HuH-7.5 (cell line): ENCODE measurements around the gene BOK.
"Not testable (repeated sequence)": the region's sequence is repeated elsewhere in the genome, so short reads cannot be mapped to it uniquely, and the experiment has no call there.

Experiments
- DNase-seq: peaks from one replicate; pipeline ENCODE4 v3.0.0; 2011; ENCODE audit warnings: low spot score

Gene BOK

GRCh38 chr2:241555711-241556110, 2.8 kb upstream of the BOK start:
- DNase-seq, result no peak

DNA sequence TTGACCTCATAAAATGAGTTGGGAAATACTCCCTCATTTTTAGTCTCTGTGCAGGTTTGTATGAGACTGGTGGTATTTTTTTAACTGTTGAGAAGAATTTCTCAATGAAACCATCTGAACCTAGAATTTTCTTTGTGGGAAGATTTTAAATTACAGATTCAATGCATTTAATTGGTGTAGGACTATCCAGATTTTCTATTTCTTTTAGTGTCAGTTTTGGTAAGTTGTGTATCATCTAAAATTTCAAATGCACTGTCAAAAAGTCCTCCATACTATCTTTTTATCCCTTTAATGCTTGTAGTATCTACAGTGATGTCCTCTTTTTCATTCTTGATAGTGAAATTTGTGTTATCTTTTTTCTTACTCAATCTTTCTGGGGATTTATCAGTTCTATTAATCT, 1.8 kb upstream of the BOK start:
- DNase-seq, result no peak

DNA sequence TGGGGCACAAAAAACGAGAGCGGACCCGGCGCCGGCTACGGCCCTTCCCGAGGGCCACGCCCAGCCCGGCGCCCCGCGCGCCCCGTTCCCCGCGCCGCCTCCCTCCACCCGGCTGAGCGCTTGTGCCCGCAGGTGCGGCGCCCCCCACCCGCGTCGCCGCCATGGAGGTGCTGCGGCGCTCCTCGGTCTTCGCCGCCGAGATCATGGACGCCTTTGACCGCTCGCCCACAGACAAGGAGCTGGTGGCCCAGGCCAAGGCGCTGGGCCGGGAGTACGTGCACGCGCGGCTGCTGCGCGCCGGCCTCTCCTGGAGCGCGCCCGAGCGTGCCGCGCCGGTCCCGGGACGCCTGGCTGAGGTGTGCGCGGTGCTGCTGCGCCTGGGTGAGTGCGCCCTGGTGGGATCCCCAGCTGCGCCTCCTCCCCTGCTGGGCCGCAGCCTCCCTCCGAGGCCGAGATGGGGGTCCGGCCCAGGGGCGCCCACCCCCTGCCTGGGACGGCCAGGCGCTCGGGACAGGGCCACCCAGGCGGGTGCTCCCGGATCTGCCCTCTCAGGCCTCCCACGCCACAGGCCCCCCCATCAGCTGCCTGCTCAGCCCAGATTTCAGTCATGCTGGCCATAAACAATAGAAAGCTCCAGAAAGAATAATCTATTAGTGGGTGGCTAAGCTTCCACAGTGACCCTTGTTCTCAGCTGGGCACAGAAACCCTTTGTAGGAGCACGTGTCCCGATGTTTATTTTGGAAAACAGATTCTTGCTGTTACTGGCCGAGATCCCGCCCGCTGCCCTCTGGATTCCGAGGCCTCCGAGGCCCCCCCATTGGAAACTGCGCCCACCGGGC, 997 bp downstream of the BOK start:
- peak; percentile 83 for DNase-seq

GRCh38 chr2:241560162-241560882, 1.8 kb downstream of the BOK start:
- no peak for DNase-seq

- DNase-seq, result no peak
These were observed 2.4 kb downstream of the BOK start for GRCh38 chr2:241560883-241561474.

GRCh38 chr2:241561832-241562231, 3.3 kb downstream of the BOK start:
- DNase-seq, result no peak

DNA sequence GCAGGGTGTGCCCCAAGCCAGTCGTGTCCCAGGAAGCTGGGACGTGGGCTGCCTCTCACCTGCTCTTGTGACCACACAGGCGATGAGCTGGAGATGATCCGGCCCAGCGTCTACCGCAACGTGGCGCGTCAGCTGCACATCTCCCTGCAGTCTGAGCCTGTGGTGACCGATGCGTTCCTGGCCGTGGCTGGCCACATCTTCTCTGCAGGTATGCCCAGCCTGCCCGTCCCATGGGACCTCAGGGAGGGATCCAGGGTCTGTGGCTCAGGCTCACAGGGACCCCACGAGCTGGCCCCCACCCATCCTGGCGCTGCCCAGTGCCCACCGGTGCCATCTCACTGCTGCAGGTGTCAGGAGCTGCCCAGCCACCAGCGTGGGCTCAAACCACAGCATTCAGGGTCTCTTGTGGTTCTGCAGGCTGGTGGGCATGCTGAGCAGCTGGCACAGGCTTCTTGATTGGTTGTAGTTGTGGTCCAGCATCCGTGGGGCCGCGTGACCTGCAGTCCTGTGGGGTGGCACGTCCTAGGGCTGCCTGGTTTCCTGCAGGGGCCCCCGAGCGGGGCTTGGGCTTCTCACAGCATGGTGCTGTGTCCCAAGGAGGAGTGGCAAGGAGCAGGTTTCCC, 3.8 kb downstream of the BOK start:
- no peak for DNase-seq

- DNase-seq, result no peak
These were observed 4.5 kb downstream of the BOK start for GRCh38 chr2:241563031-241563507.

- no peak for DNase-seq
These were observed 5.0 kb downstream of the BOK start for GRCh38 chr2:241563571-241563980.

DNA sequence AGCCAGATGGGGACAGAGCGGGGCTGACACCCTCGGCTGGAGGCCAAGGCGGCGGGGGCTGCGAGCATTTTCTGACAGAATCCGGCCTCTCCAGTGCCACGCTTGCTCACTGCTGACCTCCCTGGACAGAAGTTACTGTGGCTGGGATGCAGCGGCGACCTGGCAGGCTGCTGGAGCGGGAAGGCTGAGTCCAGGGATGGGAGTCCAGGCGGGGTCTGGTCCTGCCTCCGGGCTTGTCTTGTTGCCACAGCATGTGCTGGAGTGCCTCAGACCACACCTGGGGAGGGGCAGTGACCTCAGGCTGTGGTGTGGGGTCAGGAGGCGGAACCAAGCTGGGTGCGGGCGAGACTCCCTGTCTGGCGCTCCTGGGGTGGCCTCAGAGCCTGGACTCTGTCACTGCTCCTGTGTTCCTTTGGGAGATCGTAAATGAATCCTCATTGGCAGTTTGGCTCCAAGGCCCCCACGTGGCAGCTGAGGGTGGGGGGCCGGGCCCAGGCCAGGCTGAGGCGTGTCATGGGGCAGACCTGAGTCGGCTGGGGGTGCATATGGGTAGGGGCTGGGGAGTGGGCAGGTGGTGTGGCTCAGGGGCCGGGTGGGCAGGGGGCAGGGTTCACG, 5.5 kb downstream of the BOK start:
- no peak for DNase-seq

DNA sequence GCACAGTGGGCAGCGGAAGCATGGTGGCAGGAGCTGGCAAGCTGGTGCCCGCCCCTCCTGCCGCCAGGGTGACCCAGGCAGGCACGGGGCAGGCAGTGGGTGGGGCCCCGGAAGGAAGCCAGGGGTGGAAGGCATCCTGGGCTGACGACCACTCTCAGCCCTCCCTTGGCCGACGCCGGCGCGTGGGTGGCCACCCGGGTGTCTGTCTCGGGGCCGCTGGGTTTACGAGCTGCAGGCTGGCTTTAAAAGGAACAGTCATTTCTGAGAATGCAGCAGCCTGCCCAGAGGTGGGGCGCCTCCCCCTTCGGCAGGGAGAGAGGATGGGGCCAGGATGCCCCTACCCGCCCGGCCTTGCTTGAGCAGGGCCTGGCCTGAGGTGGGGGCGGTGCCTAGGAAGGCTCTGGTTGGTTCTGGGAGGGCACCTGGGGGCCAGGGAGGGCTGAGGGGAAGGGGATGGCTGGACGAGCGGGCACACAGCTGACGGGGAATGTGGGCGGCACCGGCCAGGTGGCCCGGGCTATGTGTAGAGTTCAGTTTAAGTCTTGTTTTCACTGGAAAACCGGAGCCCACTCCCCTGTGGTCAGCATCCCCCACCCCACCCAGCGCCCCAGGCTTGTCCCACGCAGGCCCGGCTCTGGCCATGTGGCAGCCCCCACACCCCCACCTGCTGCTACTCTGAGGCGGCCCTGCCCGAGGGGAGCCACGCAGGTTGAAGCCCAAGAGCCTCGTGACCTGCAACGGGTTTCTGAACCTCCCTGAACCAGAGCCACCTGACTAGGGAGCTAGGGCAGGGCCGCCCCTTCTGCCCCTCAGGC, 6.3 kb downstream of the BOK start:
- no peak for DNase-seq

DNA sequence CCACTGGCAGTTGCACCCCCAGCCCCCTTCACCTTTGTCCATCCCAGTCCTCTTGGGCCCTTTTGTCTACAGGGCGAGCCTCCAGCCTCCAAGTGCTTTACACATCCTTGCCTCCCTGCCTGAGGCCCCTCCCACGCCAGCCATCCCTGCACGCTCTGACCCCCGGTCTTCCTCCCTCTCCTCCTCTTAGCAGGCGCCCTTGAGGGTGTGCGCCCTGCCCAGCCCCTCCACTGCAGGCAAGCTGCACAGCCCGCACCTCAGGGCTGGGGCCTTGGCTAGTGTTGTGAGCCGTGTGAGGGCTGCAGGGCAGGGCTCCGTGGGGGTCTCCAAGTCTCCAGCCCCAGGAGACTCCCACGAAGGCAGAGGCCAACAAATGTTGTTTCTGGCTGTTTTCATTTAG, 6.9 kb downstream of the BOK start:
- DNase-seq, result no peak

DNA sequence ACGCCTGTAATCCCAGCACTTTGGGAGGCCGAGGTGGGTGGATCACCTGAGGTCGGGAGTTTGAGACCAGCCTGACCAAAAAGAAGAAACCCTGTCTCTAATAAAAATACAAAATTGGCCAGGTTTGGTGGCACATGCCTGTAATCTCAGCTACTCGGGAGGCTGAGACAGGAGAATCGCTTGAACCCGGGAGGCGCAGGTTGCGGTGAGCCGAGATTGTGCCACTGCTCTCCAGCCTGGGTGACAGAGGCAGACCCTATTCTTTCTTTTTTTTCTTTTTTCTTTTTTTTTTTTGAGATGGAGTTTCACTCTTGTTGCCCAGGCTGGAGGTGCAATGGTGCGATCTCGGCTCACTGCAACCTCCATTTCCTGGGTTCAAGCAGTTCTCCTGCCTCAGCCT, 7.5 kb downstream of the BOK start:
- DNase-seq, result not testable (repeated sequence)

DNA sequence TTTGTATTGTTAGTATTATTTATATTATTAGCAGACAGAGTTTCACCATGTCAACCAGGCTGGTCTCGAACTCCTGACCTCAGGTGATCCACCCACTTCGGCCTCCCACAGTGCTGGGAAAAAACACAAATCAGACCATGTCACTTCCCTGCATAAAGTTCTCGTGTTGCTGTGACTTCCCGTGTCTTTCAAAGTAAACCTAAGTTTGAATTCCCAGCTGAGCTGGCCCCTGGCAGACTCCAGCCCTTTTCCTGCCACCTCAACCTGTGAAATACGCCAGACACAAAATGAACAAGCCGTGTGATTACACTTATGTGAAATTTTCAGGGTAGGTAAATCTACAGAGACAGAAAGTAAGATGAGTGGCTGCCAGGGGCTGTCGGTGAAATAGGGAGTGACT, 7.9 kb downstream of the BOK start:
- no peak for DNase-seq

- DNase-seq, result not testable (repeated sequence)
These were observed 8.7 kb downstream of the BOK start for GRCh38 chr2:241567266-241567665.

GRCh38 chr2:241567776-241568175, 9.2 kb downstream of the BOK start:
- no peak for DNase-seq

DNA sequence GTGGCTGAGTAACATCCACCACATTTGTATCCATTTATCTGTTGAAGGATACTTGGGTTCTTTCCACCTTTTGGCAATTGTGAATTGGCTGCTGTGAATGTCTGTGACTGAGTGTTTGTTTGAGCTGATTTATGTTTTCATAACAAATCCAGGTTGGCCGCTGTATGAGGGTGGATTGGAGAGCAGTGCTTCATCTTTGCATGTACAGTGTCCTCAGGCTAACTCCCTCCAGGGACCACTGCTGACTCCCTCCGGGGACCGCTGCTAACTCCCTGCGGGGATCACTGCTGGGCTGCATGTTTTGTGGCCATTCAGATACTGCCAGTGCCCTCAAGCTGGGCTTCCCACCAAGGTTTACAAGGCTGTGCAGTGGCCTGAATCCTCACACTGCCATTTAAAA, 10.2 kb downstream of the BOK start:
- DNase-seq, result no peak

- DNase-seq, result no peak
These were observed 11.3 kb downstream of the BOK start for GRCh38 chr2:241569831-241570281.

DNA sequence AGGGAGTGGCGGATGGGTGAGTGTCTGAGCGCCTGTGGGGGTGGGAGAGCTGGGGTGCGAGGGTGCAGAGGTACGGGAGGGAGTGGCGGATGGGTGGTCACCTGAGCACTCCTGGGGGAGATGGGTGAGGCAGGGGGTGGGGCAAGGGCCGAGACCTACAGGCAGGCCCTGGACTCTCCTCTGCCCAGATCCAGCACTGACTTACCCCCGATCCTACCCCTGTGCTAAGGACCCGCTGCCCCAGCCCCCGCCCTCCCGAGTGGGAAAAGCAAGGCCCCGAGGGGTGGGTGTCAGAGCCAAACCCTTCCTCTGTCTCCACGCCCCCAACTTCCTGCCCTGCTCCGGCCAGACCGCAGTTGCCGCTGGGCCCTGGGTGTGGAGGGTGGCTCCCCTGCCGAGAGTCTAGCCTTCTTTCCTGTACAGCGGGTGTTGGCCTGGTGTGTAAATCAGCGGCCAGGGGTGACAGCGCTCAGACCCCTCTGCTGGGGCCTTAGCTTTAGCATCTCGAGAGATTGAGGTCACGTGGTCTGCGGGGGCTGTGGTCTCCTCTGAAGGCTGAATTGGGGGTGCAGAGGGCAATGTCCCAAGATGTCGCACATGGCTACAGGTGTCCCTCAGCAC, 12.5 kb downstream of the BOK start:
- DNase-seq, result no peak

- DNase-seq, result no peak
These were observed 13.5 kb downstream of the BOK start for GRCh38 chr2:241571821-241572620.
